ENCODE data around the gene GTF3C4. TPM values are rescaled to one million over a fixed set of nuclear protein-coding genes. Genes with fewer than 3 reads are reported as not detected.

GTF3C4 gene
- polyA plus RNA-seq, 3 donors, result 0.99 to 2.7 (median 2.1) TPM

DNA sequence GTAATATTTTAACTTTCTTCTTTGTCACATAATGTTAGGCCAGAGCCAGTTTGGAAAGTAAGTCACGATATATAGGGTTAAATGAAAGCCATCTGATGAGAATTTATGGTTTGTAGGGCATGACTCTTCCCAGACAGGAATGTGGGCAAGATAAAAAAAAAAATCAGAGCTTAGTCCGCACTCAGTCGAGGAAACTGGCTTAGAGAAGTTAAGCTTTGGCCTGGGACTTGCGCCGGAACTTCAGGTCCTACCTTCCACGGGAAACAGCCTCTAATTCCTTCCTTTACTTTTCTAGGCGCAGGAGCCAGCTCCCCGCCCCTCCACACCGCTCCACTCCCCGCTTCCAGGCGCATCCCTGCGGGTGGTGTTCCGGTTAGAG lies 956 bp upstream of the GTF3C4 start:
- H3K9me3 Mint-ChIP-seq, result no peaks in the 10 kb centered on the region
- H3K4me1 Mint-ChIP-seq, result peaks cover 37% of the 10 kb centered on the region
- H3K27ac ChIP-seq (ENCODE audit: low read depth in 1 of 2, low read length in 2 of 2), result peak overlapping the region; percentile 94 to 95
- H3K4me1 ChIP-seq (ENCODE audit: control insufficient read depth in 1 of 2, insufficient read depth in 2 of 2, low read length in 2 of 2), result peaks cover 22 to 38% of the 10 kb centered on the region in 2 donors
- H3K36me3 Mint-ChIP-seq, result no peaks in the 10 kb centered on the region
- peaks cover 42% of the 10 kb centered on the region for H3K79me2 ChIP-seq (ENCODE audit: insufficient read depth, low read length)
- DNase-seq, result no peak
- H3K27me3 Mint-ChIP-seq (ENCODE audit: low read depth in 3 of 3), result no peaks in the 10 kb centered on the region
- no peaks in the 10 kb centered on the region for H3K27me3 ChIP-seq (ENCODE audit: control insufficient read depth in 2 of 2, insufficient read depth in 2 of 2, low read length in 2 of 2)
- intact Hi-C loops (cut with micrococcal nuclease), result loop anchor here (5.0 to 10.0 kb wide), 2 partner anchors 205 to 262 kb away; partner anchors contain the start of genes AK8 (in 1 of the 2), SPACA9 (in 1 of the 2) and TTF1 (in 1 of the 2)
- H3K9me3 ChIP-seq (replicated peaks in 1 of 2; ENCODE audit: control insufficient read depth in 1 of 2, insufficient read depth in 1 of 2, low read length in 2 of 2), result no peaks in the 10 kb centered on the region
- peak overlapping the region; percentile 86 to 93 for H3K4me3 Mint-ChIP-seq
- peak overlapping the region; percentile 46 to 97 (median 96) for H3K27ac Mint-ChIP-seq
- H3K36me3 ChIP-seq (replicated peaks in 1 of 2; ENCODE audit: control insufficient read depth in 1 of 2, insufficient read depth in 2 of 2, low read length in 2 of 2), result no peaks in the 10 kb centered on the region
- peak overlapping the region; percentile 97 for H3K4me2 ChIP-seq (replicated peaks; ENCODE audit: extremely low read depth, low read length, poor library complexity, severe bottlenecking)
- H2AFZ ChIP-seq (ENCODE audit: insufficient read depth, low read depth, low read length, poor library complexity, severe bottlenecking), result peak overlapping the region; percentile 99
- TF ChIP-seq CTCF (IDR thresholded peaks at IDR 0.05), result no peak
- peaks cover 32% of the 10 kb centered on the region for H4K20me1 ChIP-seq (ENCODE audit: insufficient read depth, low read length)
- peak overlapping the region; percentile 88 to 99 (median 95) for H3K4me3 ChIP-seq (replicated peaks in 1 of 3; ENCODE audit: low read depth in 2 of 3, low read length in 3 of 3)
- H3K9ac ChIP-seq (ENCODE audit: insufficient read depth, low read length, poor library complexity, severe bottlenecking), result peak overlapping the region; percentile 96
- 0% methylated on average over 12 of the region's 13 CpGs for WGBS (ENCODE audit: insufficient coverage)

- Mint-ChIP-seq H3K36me3 (no peaks in the 10 kb centered on the region), H3K4me3 (peak within 1 kb of the TSS; percentile 86 to 93), H3K27me3 (ENCODE audit: low read depth in 3 of 3) (no peaks in the 10 kb centered on the region), H3K9me3 (no peaks in the 10 kb centered on the region), H3K27ac (peak within 1 kb of the TSS; percentile 87 to 97 (median 96)), H3K4me1 (peaks cover 39% of the 10 kb centered on the region)
- peak within 1 kb of the TSS; percentile 99 for H2AFZ ChIP-seq (ENCODE audit: insufficient read depth, low read depth, low read length, poor library complexity, severe bottlenecking)
- H3K79me2 ChIP-seq (ENCODE audit: insufficient read depth, low read length), result peaks cover 48% of the 10 kb centered on the region
- under 1% methylated on average over 77 of the region's 77 CpGs for WGBS (ENCODE audit: insufficient coverage)
- no peaks in the 10 kb centered on the region for H3K9me3 ChIP-seq (replicated peaks in 1 of 2; ENCODE audit: control insufficient read depth in 1 of 2, insufficient read depth in 1 of 2, low read length in 2 of 2)
- H3K4me2 ChIP-seq (replicated peaks; ENCODE audit: extremely low read depth, low read length, poor library complexity, severe bottlenecking), result peak within 1 kb of the TSS; percentile 97
- DNase-seq, result peak; percentile 79 to 80 (median 80)
- TF ChIP-seq CTCF (IDR thresholded peaks at IDR 0.05), result no peak
- intact Hi-C loops (cut with micrococcal nuclease), result loop anchor here (2.0 to 10.0 kb wide), 4 partner anchors 205 to 593 kb away; partner anchors contain the start of genes AK8 (in 2 of the 2), SPACA9 (in 2 of the 2), MED27 (in 1 of the 2) and TTF1 (in 1 of the 2)
- H3K9ac ChIP-seq (ENCODE audit: insufficient read depth, low read length, poor library complexity, severe bottlenecking), result peak within 1 kb of the TSS; percentile 96
- H3K4me1 ChIP-seq (ENCODE audit: control insufficient read depth in 1 of 2, insufficient read depth in 2 of 2, low read length in 2 of 2), result peaks cover 22 to 38% of the 10 kb centered on the region in 2 donors
- no peaks in the 10 kb centered on the region for H3K27me3 ChIP-seq (ENCODE audit: control insufficient read depth in 2 of 2, insufficient read depth in 2 of 2, low read length in 2 of 2)
- H3K4me3 ChIP-seq (replicated peaks in 1 of 3; ENCODE audit: low read depth in 2 of 3, low read length in 3 of 3), result peak within 1 kb of the TSS; percentile 88 to 99 (median 95)
- H3K36me3 ChIP-seq (replicated peaks in 1 of 2; ENCODE audit: control insufficient read depth in 1 of 2, insufficient read depth in 2 of 2, low read length in 2 of 2), result no peaks in the 10 kb centered on the region
- peak within 1 kb of the TSS; percentile 94 to 95 for H3K27ac ChIP-seq (ENCODE audit: low read depth in 1 of 2, low read length in 2 of 2)
- peaks cover 38% of the 10 kb centered on the region for H4K20me1 ChIP-seq (ENCODE audit: insufficient read depth, low read length)
These were observed 387 bp upstream of the GTF3C4 start, which contains the start of gene DDX31 for GRCh38 chr9:132669698-132670456. Gene DDX31 (minus strand): TSS chr9:132669983. CDS start chr9:132669934, 49 bp downstream.

Measured in CD14-positive monocyte (primary cell).